Measurements from ENCODE around the gene PRSS56.

The PRSS56 gene

GRCh38 chr2:232573771-232574435, 53.7 kb downstream of the PRSS56 start:
- no peak for DNase-seq

- DNase-seq, result no peak
Measured at GRCh38 chr2:232574674-232575403, 54.7 kb downstream of the PRSS56 start.
